NCI-H446 (cell line): ENCODE measurements around the gene ZNF559.
"Not testable (repeated sequence)": the region's sequence is repeated elsewhere in the genome, so short reads cannot be mapped to it uniquely, and the experiment has no call there.

Experiments used
- DNase-seq, 2 experiments: peaks; one replicate each; lab custom pipeline; 2025; lab: John Stamatoyannopoulos, UW

ZNF559 gene

GRCh38 chr19:9323919-9324583, at the start of gene ZNF559:
Gene ZNF559 (plus strand): TSS chr19:9324179. CDS start chr19:9338550, 14,371 bp downstream.
- DNase-seq, result peak; percentile 91 to 98

GRCh38 chr19:9283485-9283884, 40.5 kb upstream of the ZNF559 start:
- not testable (repeated sequence) for DNase-seq

GRCh38 chr19:9289231-9289884, 34.6 kb upstream of the ZNF559 start:
- DNase-seq, result no peak

- DNase-seq, result no peak
Observed at GRCh38 chr19:9295411-9295849, 28.5 kb upstream of the ZNF559 start.

GRCh38 chr19:9296336-9296735, 27.6 kb upstream of the ZNF559 start:
- DNase-seq, result no peak

GRCh38 chr19:9306443-9306842, 17.5 kb upstream of the ZNF559 start:
- DNase-seq, result no peak

- DNase-seq, result peak in 1 of 2 experiments; percentile 2
Observed at GRCh38 chr19:9308091-9308770, 15.7 kb upstream of the ZNF559 start.

GRCh38 chr19:9309139-9309973, 14.6 kb upstream of the ZNF559 start, which contains the start of gene ZNF699:
Gene ZNF699 (minus strand): TSS chr19:9309838. CDS start chr19:9305119, 4,719 bp downstream.
- DNase-seq, result peak; percentile 99

- peak; percentile 97 to 99 for DNase-seq
Observed at GRCh38 chr19:9309974-9310446, 14.0 kb upstream of the ZNF559 start.

GRCh38 chr19:9313756-9314155, 10.2 kb upstream of the ZNF559 start:
- no peak for DNase-seq

- no peak for DNase-seq
Observed at GRCh38 chr19:9321338-9321737, 2.6 kb upstream of the ZNF559 start.

GRCh38 chr19:9321756-9322155, 2.2 kb upstream of the ZNF559 start:
- DNase-seq, result not testable (repeated sequence)

GRCh38 chr19:9322201-9322600, 1.8 kb upstream of the ZNF559 start:
- DNase-seq, result not testable (repeated sequence)

- DNase-seq, result peak; percentile 34 to 75
Observed at GRCh38 chr19:9323557-9323918, 441 bp upstream of the ZNF559 start.

GRCh38 chr19:9324584-9324962, 594 bp downstream of the ZNF559 start:
- no peak for DNase-seq

- DNase-seq, result no peak
Observed at GRCh38 chr19:9329999-9330398, 6.0 kb downstream of the ZNF559 start.

- no peak for DNase-seq
Observed at GRCh38 chr19:9342610-9343304, 18.8 kb downstream of the ZNF559 start.

GRCh38 chr19:9345005-9345404, 21.0 kb downstream of the ZNF559 start:
- no peak for DNase-seq

GRCh38 chr19:9348253-9348652, 24.3 kb downstream of the ZNF559 start:
- DNase-seq, result no peak

- no peak for DNase-seq
Observed at GRCh38 chr19:9348671-9349070, 24.7 kb downstream of the ZNF559 start.

GRCh38 chr19:9352505-9352904, 28.5 kb downstream of the ZNF559 start:
- DNase-seq, result no peak
